Tongue (tissue), 2 donors: Measurements from ENCODE around the gene EEPD1. TPM values are rescaled to one million over a fixed set of nuclear protein-coding genes. Genes with fewer than 3 reads are reported as not detected.
A peak's percentile ranks its signal among the peaks of the same experiment; 100 is the strongest.

Experiments
- DNase-seq: peaks from one replicate; pipeline ENCODE4 v3.0.0-alpha.2; 2015
- total RNA-seq: library from RNA; depleted of rRNA; stranded (reverse); fragments of >200 nt; gene quantifications from one replicate; pipeline ENCODE4 v1.2.3, GENCODE V29; 2014

EEPD1 gene
- total RNA-seq, 1 donor from 2014 or later: 16.5 TPM

GRCh38 chr7:36261019-36261754 lies 108.1 kb downstream of the EEPD1 start:
- no peak for DNase-seq

- no peak for DNase-seq
Measured at GRCh38 chr7:36262309-36263094, 109.4 kb downstream of the EEPD1 start.

- DNase-seq: no peak
Measured at GRCh38 chr7:36263095-36263484, 110.0 kb downstream of the EEPD1 start.

GRCh38 chr7:36264123-36264801 lies 111.2 kb downstream of the EEPD1 start:
- no peak for DNase-seq

GRCh38 chr7:36264913-36265516 lies 112.0 kb downstream of the EEPD1 start:
- no peak for DNase-seq

GRCh38 chr7:36265680-36266079 lies 112.6 kb downstream of the EEPD1 start:
- no peak for DNase-seq

GRCh38 chr7:36266190-36266589 lies 113.1 kb downstream of the EEPD1 start:
- DNase-seq: no peak

- DNase-seq: no peak
Measured at GRCh38 chr7:36266683-36267082, 113.6 kb downstream of the EEPD1 start.

GRCh38 chr7:36272211-36272566 lies 119.1 kb downstream of the EEPD1 start:
- DNase-seq: no peak

GRCh38 chr7:36272567-36273269 lies 119.7 kb downstream of the EEPD1 start:
- DNase-seq: no peak

- no peak for DNase-seq
Measured at GRCh38 chr7:36273836-36274235, 120.8 kb downstream of the EEPD1 start.

GRCh38 chr7:36275735-36276284 lies 122.8 kb downstream of the EEPD1 start:
- DNase-seq: no peak

- DNase-seq: peak; percentile 59
Measured at GRCh38 chr7:36276428-36277248, 123.6 kb downstream of the EEPD1 start.

GRCh38 chr7:36277249-36277542 lies 124.1 kb downstream of the EEPD1 start:
- DNase-seq: no peak

- no peak for DNase-seq
Measured at GRCh38 chr7:36278069-36278619, 125.1 kb downstream of the EEPD1 start.

GRCh38 chr7:36278620-36279172 lies 125.6 kb downstream of the EEPD1 start:
- peak; percentile 88 for DNase-seq

GRCh38 chr7:36279200-36279925 lies 126.3 kb downstream of the EEPD1 start:
- DNase-seq: peak; percentile 41

- no peak for DNase-seq
Measured at GRCh38 chr7:36279926-36280315, 126.9 kb downstream of the EEPD1 start.
